Liver (tissue), 9 donors: ENCODE measurements around the gene PRMT3. TPM values are rescaled to one million over a fixed set of nuclear protein-coding genes. Genes with fewer than 3 reads are reported as not detected.

Source experiments
- DNase-seq: peaks from one replicate; pipeline ENCODE4 v3.0.0-alpha.2; 2017; ENCODE audit warnings: low spot score
- H3K27ac ChIP-seq, 2 donors: one replicate each; pipeline ENCODE4 v1.7.0; 2013; ENCODE audit warnings: inconsistent platforms in 2 of 2, low read length in 2 of 2, control low read depth in 1 of 2, low read depth in 1 of 2, mild to moderate bottlenecking in 1 of 2
- H3K27me3 ChIP-seq, 4 donors: one replicate each; pipeline versions ENCODE4 v1.6.1 to v1.7.0; 2013; ENCODE audit warnings: low read length in 3 of 4, inconsistent platforms in 1 of 4, mild to moderate bottlenecking in 1 of 4, moderate library complexity in 1 of 4; ENCODE audit not compliant: control insufficient read depth in 4 of 4, insufficient read depth in 4 of 4
- H3K36me3 ChIP-seq, 4 donors: one replicate each; pipeline versions ENCODE4 v1.6.1 to v1.7.0; 2013; ENCODE audit warnings: low read length in 3 of 4, mild to moderate bottlenecking in 3 of 4, low read depth in 1 of 4, moderate library complexity in 1 of 4; ENCODE audit not compliant: control insufficient read depth in 4 of 4, insufficient read depth in 3 of 4
- H3K4me1 ChIP-seq, 4 donors: one replicate each; pipeline versions ENCODE4 v1.6.1 to v1.7.0; 2013; ENCODE audit warnings: low read length in 3 of 4, mild to moderate bottlenecking in 3 of 4, moderate library complexity in 1 of 4; ENCODE audit not compliant: control insufficient read depth in 4 of 4, insufficient read depth in 4 of 4
- H3K4me3 ChIP-seq, 3 donors: one replicate each; pipeline versions ENCODE4 v1.6.1 to v1.7.0; 2013; ENCODE audit warnings: low read length in 3 of 3, control low read depth in 1 of 3, low read depth in 1 of 3, mild to moderate bottlenecking in 1 of 3
- H3K9ac ChIP-seq, 2 donors: one replicate each; pipeline ENCODE4 v1.7.0; 2013; ENCODE audit warnings: low read length in 2 of 2, mild to moderate bottlenecking in 2 of 2, moderate library complexity in 2 of 2, control low read depth in 1 of 2, low read depth in 1 of 2
- H3K9me3 ChIP-seq, 4 donors: one replicate each; pipeline versions ENCODE4 v1.6.1 to v1.7.0; 2013; ENCODE audit warnings: low read length in 3 of 4; ENCODE audit not compliant: control insufficient read depth in 4 of 4
- EGR1 ChIP-seq, 2 donors: IDR thresholded peaks; 2 replicates each; pipeline ENCODE4 v1.6.1; 2016 to 2018; ENCODE audit warnings: antibody characterized with exemption in 2 of 2, low read depth in 2 of 2
- FOXA1 ChIP-seq: IDR thresholded peaks from 2 replicates; pipeline ENCODE4 v1.6.1; 2016; ENCODE audit warnings: antibody characterized with exemption
- FOXA2 ChIP-seq: IDR thresholded peaks from 2 replicates; pipeline ENCODE4 v1.6.1; 2016; ENCODE audit warnings: antibody characterized with exemption
- GABPA ChIP-seq, 2 donors: IDR thresholded peaks in 1 of 2; conservative IDR thresholded peaks in 1 of 2; 2 replicates each; pipeline ENCODE4 v1.6.1; 2016; ENCODE audit warnings: antibody characterized with exemption in 2 of 2, mild to moderate bottlenecking in 1 of 2, moderate library complexity in 1 of 2
- HNF4A ChIP-seq, 2 donors: conservative IDR thresholded peaks; 2 replicates each; pipeline ENCODE4 v1.6.1; 2016; ENCODE audit warnings: antibody characterized with exemption in 2 of 2, mild to moderate bottlenecking in 2 of 2
- HNF4G ChIP-seq: IDR thresholded peaks from 2 replicates; pipeline ENCODE4 v1.6.1; 2016; ENCODE audit warnings: antibody characterized with exemption
- JUND ChIP-seq, 2 donors: IDR thresholded peaks; 2 replicates each; pipeline ENCODE4 v1.6.1; 2016; ENCODE audit warnings: antibody characterized with exemption in 2 of 2
- MAX ChIP-seq: IDR thresholded peaks from 2 replicates; pipeline ENCODE4 v1.6.1; 2016; ENCODE audit warnings: antibody characterized with exemption
- NR2F2 ChIP-seq: IDR thresholded peaks from 2 replicates; pipeline ENCODE4 v1.6.1; 2016; ENCODE audit warnings: antibody characterized with exemption
- RAD21 ChIP-seq, 2 donors: IDR thresholded peaks; 2 replicates each; pipeline ENCODE4 v1.6.1; 2016; ENCODE audit warnings: antibody characterized with exemption in 2 of 2, mild to moderate bottlenecking in 2 of 2
- RXRA ChIP-seq, 2 donors: IDR thresholded peaks; 2 replicates each; pipeline ENCODE4 v1.6.1; 2017 to 2018; ENCODE audit warnings: antibody characterized with exemption in 2 of 2, mild to moderate bottlenecking in 1 of 2
- TAF1 ChIP-seq: conservative IDR thresholded peaks from 2 replicates; pipeline ENCODE4 v1.6.1; 2016; ENCODE audit warnings: antibody characterized with exemption, mild to moderate bottlenecking
- YY1 ChIP-seq: IDR thresholded peaks from 2 replicates; pipeline ENCODE4 v1.6.1; 2016; ENCODE audit warnings: antibody characterized with exemption, mild to moderate bottlenecking
- ZBTB33 ChIP-seq: IDR thresholded peaks from 2 replicates; pipeline ENCODE4 v1.6.1; 2016; ENCODE audit warnings: antibody characterized with exemption
- WGBS: extraction: QIAGEN DNeasy Blood & Tissue Kit; methylation state at CpG from one replicate; pipeline ENCODE4 v1.1.7; 2013; 5-methylcytosine and 5-hydroxymethylcytosine counted together
- polyA plus RNA-seq, 2 donors: library from polyadenylated mRNA; stranded (reverse) in 1 of 2; unstranded in 1 of 2; fragments of 200-250 nt in 1 of 2; fragments of >200 nt in 1 of 2; fragmentation: Nextera tagmentation in 1 of 2; extraction: Ambion mirVana in 1 of 2; gene quantifications; one replicate each; pipeline versions ENCODE4 v1.2.1 to v1.2.3, GENCODE V29; 2013 to 2015
- total RNA-seq, 2 donors: library from RNA; depleted of rRNA; stranded (reverse); fragments of >200 nt; gene quantifications; one replicate each; pipeline ENCODE4 v1.2.3, GENCODE V29; 2014
- TF ChIP-seq, protein P1 (sequence below): IDR thresholded peaks from 2 replicates; pipeline ENCODE4 v1.6.1; 2016; ENCODE audit warnings: antibody characterized with exemption, mild to moderate bottlenecking
- TF ChIP-seq, protein P2 (sequence below): fragments of 150-350 bp; IDR thresholded peaks from 2 replicates; pipeline ENCODE4 v1.5.1; 2017; ENCODE audit warnings: improper control_type of control experiment, low read depth, low read length; ENCODE audit not compliant: missing input control
- TF ChIP-seq, protein P3 (sequence below): IDR thresholded peaks from 2 replicates; pipeline ENCODE4 v1.6.1; 2016; ENCODE audit warnings: antibody characterized with exemption
- donor health status: healthy.
- donor health status: healthy.
- donor health status: healthy.
- donor health status: healthy.
- donor health status: healthy.

Gene PRMT3
- total and polyA plus RNA-seq, 4 donors: 3.5 to 15.8 (median 7.8) TPM

GRCh38 chr11:20512869-20513268 lies 125.4 kb downstream of the PRMT3 start:
- H3K9ac ChIP-seq: no peak overlapping the region
- H3K27ac ChIP-seq: no peak overlapping the region
- no peaks in the 10 kb centered on the region for H3K27me3 ChIP-seq
- H3K4me3 ChIP-seq: no peak overlapping the region
- H3K9me3 ChIP-seq: no peaks in the 10 kb centered on the region
- TF ChIP-seq FOXA2 (no peak), HNF4G (no peak), YY1 (no peak), MAX (no peak), RXRA (IDR thresholded peaks at IDR 0.05) (no peak), GABPA (IDR thresholded peaks at IDR 0.05 in 1 of 2, conservative IDR thresholded peaks at IDR 0.05 in 1 of 2) (no peak), FOXA1 (no peak), EGR1 (IDR thresholded peaks at IDR 0.05; ENCODE audit: low read depth in 2 of 2) (no peak), NR2F2 (no peak), JUND (IDR thresholded peaks at IDR 0.05) (no peak), RAD21 (IDR thresholded peaks at IDR 0.05) (no peak), HNF4A (conservative IDR thresholded peaks at IDR 0.05) (no peak), TAF1 (no peak)
- TF ChIP-seq, protein P1, sequence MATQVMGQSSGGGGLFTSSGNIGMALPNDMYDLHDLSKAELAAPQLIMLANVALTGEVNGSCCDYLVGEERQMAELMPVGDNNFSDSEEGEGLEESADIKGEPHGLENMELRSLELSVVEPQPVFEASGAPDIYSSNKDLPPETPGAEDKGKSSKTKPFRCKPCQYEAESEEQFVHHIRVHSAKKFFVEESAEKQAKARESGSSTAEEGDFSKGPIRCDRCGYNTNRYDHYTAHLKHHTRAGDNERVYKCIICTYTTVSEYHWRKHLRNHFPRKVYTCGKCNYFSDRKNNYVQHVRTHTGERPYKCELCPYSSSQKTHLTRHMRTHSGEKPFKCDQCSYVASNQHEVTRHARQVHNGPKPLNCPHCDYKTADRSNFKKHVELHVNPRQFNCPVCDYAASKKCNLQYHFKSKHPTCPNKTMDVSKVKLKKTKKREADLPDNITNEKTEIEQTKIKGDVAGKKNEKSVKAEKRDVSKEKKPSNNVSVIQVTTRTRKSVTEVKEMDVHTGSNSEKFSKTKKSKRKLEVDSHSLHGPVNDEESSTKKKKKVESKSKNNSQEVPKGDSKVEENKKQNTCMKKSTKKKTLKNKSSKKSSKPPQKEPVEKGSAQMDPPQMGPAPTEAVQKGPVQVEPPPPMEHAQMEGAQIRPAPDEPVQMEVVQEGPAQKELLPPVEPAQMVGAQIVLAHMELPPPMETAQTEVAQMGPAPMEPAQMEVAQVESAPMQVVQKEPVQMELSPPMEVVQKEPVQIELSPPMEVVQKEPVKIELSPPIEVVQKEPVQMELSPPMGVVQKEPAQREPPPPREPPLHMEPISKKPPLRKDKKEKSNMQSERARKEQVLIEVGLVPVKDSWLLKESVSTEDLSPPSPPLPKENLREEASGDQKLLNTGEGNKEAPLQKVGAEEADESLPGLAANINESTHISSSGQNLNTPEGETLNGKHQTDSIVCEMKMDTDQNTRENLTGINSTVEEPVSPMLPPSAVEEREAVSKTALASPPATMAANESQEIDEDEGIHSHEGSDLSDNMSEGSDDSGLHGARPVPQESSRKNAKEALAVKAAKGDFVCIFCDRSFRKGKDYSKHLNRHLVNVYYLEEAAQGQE: no peak
- TF ChIP-seq, protein P2, sequence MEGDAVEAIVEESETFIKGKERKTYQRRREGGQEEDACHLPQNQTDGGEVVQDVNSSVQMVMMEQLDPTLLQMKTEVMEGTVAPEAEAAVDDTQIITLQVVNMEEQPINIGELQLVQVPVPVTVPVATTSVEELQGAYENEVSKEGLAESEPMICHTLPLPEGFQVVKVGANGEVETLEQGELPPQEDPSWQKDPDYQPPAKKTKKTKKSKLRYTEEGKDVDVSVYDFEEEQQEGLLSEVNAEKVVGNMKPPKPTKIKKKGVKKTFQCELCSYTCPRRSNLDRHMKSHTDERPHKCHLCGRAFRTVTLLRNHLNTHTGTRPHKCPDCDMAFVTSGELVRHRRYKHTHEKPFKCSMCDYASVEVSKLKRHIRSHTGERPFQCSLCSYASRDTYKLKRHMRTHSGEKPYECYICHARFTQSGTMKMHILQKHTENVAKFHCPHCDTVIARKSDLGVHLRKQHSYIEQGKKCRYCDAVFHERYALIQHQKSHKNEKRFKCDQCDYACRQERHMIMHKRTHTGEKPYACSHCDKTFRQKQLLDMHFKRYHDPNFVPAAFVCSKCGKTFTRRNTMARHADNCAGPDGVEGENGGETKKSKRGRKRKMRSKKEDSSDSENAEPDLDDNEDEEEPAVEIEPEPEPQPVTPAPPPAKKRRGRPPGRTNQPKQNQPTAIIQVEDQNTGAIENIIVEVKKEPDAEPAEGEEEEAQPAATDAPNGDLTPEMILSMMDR: no peak
- no peak for DNase-seq
- H3K36me3 ChIP-seq: peaks cover 0 to 2% (median 1%) of the 10 kb centered on the region in 4 donors
- peaks cover 1 to 6% (median 4%) of the 10 kb centered on the region in 4 donors for H3K4me1 ChIP-seq
- WGBS: 85% methylated on average over 4 of the region's 4 CpGs

DNA sequence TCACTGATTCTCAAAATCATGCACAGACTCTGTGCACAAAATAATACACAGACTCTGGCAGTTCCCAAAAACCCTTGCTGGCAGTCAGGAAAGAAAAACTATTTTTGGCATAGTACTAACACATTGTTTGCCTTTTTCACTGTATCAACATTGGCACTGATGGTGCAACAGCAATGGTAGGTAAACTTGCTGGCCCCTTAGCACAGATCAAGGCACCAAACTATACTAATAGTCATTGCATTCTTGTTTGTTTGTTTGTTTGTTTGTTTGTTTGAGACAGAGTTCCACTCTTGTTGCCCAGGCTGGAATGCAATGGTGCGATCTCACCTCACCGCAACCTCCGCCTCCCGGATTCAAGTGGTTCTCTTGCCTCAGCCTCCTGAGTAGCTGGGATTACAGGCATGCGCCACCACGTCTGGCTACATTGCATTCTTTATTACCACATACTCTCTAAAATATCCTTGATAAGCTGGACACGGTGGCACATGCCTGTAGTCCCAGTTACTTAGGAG lies 130.9 kb downstream of the PRMT3 start:
- H3K4me1 ChIP-seq: peaks cover 0 to 11% (median 5%) of the 10 kb centered on the region in 4 donors
- H3K9me3 ChIP-seq: no peaks in the 10 kb centered on the region
- DNase-seq: no peak
- H3K9ac ChIP-seq: no peak overlapping the region
- 42% methylated on average over 7 of the region's 7 CpGs for WGBS
- no peaks in the 10 kb centered on the region for H3K27me3 ChIP-seq
- peak overlapping the region in 1 of 2 donors; percentile 5 for H3K27ac ChIP-seq
- no peaks in the 10 kb centered on the region for H3K36me3 ChIP-seq
- H3K4me3 ChIP-seq: no peak overlapping the region
- TF ChIP-seq ZBTB33 (no peak), FOXA2 (peak; percentile 99), HNF4A (conservative IDR thresholded peaks at IDR 0.05) (peak; percentile 53 to 68), NR2F2 (no peak), FOXA1 (peak; percentile 98), EGR1 (IDR thresholded peaks at IDR 0.05; ENCODE audit: low read depth in 2 of 2) (peak in 1 of 2 donors; percentile 12), MAX (peak; percentile 73), TAF1 (no peak), RAD21 (IDR thresholded peaks at IDR 0.05) (peak; percentile 44 to 48)
- TF ChIP-seq, protein P2: no peak
- TF ChIP-seq, protein P3, sequence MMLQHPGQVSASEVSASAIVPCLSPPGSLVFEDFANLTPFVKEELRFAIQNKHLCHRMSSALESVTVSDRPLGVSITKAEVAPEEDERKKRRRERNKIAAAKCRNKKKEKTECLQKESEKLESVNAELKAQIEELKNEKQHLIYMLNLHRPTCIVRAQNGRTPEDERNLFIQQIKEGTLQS: peak; percentile 58
- TF ChIP-seq, protein P1: peak; percentile 51
